Gastroesophageal sphincter (tissue), 4 donors: Measurements from ENCODE around the gene PRKAR1B. TPM values are rescaled to one million over a fixed set of nuclear protein-coding genes. Genes with fewer than 3 reads are reported as not detected.
A peak's percentile ranks its signal among the peaks of the same experiment; 100 is the strongest.

ENCODE experiments used
- ATAC-seq: fragments of 150-250 bp; one replicate; pipeline ENCODE4 v1.9.1; 2016; ENCODE audit warnings: mild to moderate bottlenecking, moderate library complexity
- H3K27ac ChIP-seq, 4 donors: fragments of 200-600 bp; sonication (generic) in 3 of 4; 1 replicate in 3 of 4; 2 replicates in 1 of 4; pipeline ENCODE4 v1.5.1; 2016 to 2019
- H3K27me3 ChIP-seq: fragments of 200-600 bp; sonication (generic); one replicate; pipeline ENCODE4 v1.5.1; 2019
- H3K36me3 ChIP-seq, 2 donors: fragments of 200-600 bp; sonication (generic); one replicate each; pipeline ENCODE4 v1.5.1; 2019; ENCODE audit warnings: control low read depth in 1 of 2
- H3K4me1 ChIP-seq, 3 donors: fragments of 200-600 bp; sonication (generic); 1 replicate in 2 of 3; 2 replicates in 1 of 3; pipeline ENCODE4 v1.5.1; 2016 to 2019; ENCODE audit warnings: control low read depth in 2 of 3
- H3K4me3 ChIP-seq, 2 donors: fragments of 200-600 bp; sonication (generic); one replicate each; pipeline ENCODE4 v1.5.1; 2019; ENCODE audit warnings: mild to moderate bottlenecking in 1 of 2, moderate library complexity in 1 of 2
- H3K9me3 ChIP-seq, 3 donors: fragments of 200-600 bp; sonication (generic); one replicate each; pipeline ENCODE4 v1.5.1; 2017 to 2019; ENCODE audit warnings: control low read depth in 2 of 3
- EP300 ChIP-seq: sonication (generic); formaldehyde crosslinking; IDR thresholded peaks from one replicate; pipeline ENCODE4 v1.6.1; 2017; ENCODE audit warnings: antibody characterized with exemption, mild to moderate bottlenecking
- POLR2A ChIP-seq, 2 donors: fragments of 450-650 bp; IDR thresholded peaks; one replicate each; pipeline ENCODE4 v1.6.1; 2017; ENCODE audit warnings: antibody characterized with exemption in 2 of 2, mild to moderate bottlenecking in 2 of 2, moderate library complexity in 1 of 2
- POLR2AphosphoS5 ChIP-seq: sonication (generic); formaldehyde crosslinking; IDR thresholded peaks from one replicate; pipeline ENCODE4 v1.6.1; 2017; ENCODE audit warnings: antibody characterized with exemption
- WGBS, 2 donors: methylation state at CpG; one replicate each; pipeline ENCODE4 v1.1.5; 2018; ENCODE audit warnings: low coverage in 1 of 2; 5-methylcytosine and 5-hydroxymethylcytosine counted together
- total RNA-seq, 4 donors: library from RNA; depleted of rRNA; stranded (reverse); fragments of >200 nt; gene quantifications; one replicate each; pipeline ENCODE4 v1.1.0, GENCODE V29; 2016
- TF ChIP-seq, protein P1 (sequence below), 4 experiments: fragments of 200-600 bp in 2 of 4; fragments of 450-650 bp in 2 of 4; sonication (generic) in 1 of 4; IDR thresholded peaks; one replicate each; pipeline ENCODE4 v1.5.1; 2017 to 2019; ENCODE audit warnings: antibody characterized with exemption in 4 of 4, mild to moderate bottlenecking in 2 of 4, moderate library complexity in 2 of 4

The PRKAR1B gene
- total RNA-seq, 4 donors from 2014 or later, result 11.6 to 39.1 (median 24.8) TPM

- H3K36me3 ChIP-seq, result peaks cover 0 to 100% of the 10 kb centered on the region in 2 donors
- WGBS, 2 donors, result 69 to 100% methylated on average over 1 to 3 of the region's 16 CpGs
- H3K4me1 ChIP-seq, result peaks cover 0 to 15% (median 0%) of the 10 kb centered on the region in 3 donors
- no peak overlapping the region for H3K27ac ChIP-seq
- no peaks in the 10 kb centered on the region for H3K27me3 ChIP-seq
- no peak overlapping the region for H3K4me3 ChIP-seq
- no peak for ATAC-seq
- TF ChIP-seq POLR2A (IDR thresholded peaks at IDR 0.05) (no peak), POLR2AphosphoS5 (no peak), EP300 (no peak)
- TF ChIP-seq, protein P1, sequence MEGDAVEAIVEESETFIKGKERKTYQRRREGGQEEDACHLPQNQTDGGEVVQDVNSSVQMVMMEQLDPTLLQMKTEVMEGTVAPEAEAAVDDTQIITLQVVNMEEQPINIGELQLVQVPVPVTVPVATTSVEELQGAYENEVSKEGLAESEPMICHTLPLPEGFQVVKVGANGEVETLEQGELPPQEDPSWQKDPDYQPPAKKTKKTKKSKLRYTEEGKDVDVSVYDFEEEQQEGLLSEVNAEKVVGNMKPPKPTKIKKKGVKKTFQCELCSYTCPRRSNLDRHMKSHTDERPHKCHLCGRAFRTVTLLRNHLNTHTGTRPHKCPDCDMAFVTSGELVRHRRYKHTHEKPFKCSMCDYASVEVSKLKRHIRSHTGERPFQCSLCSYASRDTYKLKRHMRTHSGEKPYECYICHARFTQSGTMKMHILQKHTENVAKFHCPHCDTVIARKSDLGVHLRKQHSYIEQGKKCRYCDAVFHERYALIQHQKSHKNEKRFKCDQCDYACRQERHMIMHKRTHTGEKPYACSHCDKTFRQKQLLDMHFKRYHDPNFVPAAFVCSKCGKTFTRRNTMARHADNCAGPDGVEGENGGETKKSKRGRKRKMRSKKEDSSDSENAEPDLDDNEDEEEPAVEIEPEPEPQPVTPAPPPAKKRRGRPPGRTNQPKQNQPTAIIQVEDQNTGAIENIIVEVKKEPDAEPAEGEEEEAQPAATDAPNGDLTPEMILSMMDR (IDR thresholded peaks at IDR 0.05), result no peak
- no peaks in the 10 kb centered on the region for H3K9me3 ChIP-seq
Measured at GRCh38 chr7:760006-760405, 32.9 kb upstream of the PRKAR1B start.

DNA sequence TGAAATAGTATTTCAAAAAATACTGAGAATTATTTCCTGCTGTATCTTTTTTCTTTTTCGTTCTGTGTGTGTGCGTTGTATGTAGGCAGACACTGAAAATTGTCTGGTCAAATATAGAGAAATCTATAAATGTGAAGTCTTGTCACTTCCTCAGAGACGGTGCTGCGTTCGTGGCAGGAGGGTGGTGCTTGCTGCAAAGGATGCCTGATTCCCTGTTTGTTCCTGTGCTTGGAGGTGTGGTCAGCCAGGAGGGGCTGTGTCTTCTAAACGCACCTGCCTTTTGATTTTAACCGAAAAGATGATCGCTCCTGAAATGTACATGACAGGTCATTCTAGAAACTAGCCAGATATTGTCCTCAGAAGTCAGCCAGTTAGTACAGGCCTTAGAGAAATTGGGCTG, 32.5 kb upstream of the PRKAR1B start:
- Histone ChIP-seq H3K4me1 (peaks cover 0 to 15% (median 0%) of the 10 kb centered on the region in 3 donors), H3K36me3 (peaks cover 0 to 100% of the 10 kb centered on the region in 2 donors), H3K4me3 (no peak overlapping the region), H3K27me3 (no peaks in the 10 kb centered on the region), H3K9me3 (no peaks in the 10 kb centered on the region), H3K27ac (no peak overlapping the region)
- ATAC-seq, result no peak
- 86 to 91% methylated on average over 2 to 5 of the region's 8 CpGs for WGBS, 2 donors
- TF ChIP-seq POLR2A (IDR thresholded peaks at IDR 0.05) (no peak), EP300 (no peak), POLR2AphosphoS5 (no peak)

- TF ChIP-seq, protein P1 (IDR thresholded peaks at IDR 0.05), result no peak
- TF ChIP-seq EP300 (no peak), POLR2AphosphoS5 (peak; percentile 18), POLR2A (IDR thresholded peaks at IDR 0.05) (no peak)
- Histone ChIP-seq H3K27ac (peak overlapping the region in 3 of 4 donors; percentile 30 to 62 (median 60)), H3K4me3 (no peak overlapping the region), H3K4me1 (peaks cover 0 to 15% (median 0%) of the 10 kb centered on the region in 3 donors), H3K9me3 (no peaks in the 10 kb centered on the region), H3K27me3 (no peaks in the 10 kb centered on the region), H3K36me3 (peaks cover 0 to 100% of the 10 kb centered on the region in 2 donors)
- 68 to 100% methylated on average over 1 to 11 of the region's 19 CpGs for WGBS, 2 donors
- ATAC-seq, result peak; percentile 7
Measured at GRCh38 chr7:757741-758163, 30.7 kb upstream of the PRKAR1B start.

DNA sequence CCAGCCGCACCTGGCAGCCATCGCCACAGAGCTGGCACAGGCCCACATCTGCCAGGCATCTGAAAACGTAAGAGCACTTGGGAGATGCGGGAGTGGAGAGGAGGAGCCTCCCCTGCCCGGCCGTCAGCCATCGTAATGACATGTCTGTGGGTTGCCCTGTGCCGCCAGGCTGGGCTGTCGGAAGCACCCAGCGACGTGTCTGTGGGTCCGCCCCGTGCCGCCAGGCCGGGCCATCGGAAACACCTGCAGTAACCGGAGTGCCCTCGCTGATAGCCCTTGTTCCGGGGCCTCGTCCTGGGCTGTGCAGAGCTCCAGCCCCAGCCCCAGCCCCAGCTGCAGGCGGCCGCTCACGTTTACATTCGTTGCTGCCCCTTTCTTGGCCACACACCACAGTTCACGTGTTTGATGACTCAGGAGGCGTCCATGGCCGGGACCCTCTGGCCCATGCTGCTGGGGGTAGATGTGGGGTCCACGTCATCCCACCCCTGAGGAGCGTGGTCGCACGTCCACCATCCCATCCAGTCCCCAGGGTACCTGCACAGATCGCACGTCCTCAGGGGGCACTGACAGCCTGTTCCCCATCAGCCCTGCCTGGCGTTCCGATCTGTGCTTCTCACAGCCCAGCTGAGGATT, 30.0 kb upstream of the PRKAR1B start:
- H3K36me3 ChIP-seq, result peaks cover 0 to 100% of the 10 kb centered on the region in 2 donors
- H3K27me3 ChIP-seq, result no peaks in the 10 kb centered on the region
- peak overlapping the region in 2 of 4 donors; percentile 30 to 62 for H3K27ac ChIP-seq
- WGBS, 2 donors, result 44 to 100% methylated on average over 1 to 5 of the region's 35 CpGs
- no peak overlapping the region for H3K4me3 ChIP-seq
- H3K4me1 ChIP-seq, result peaks cover 0 to 15% (median 0%) of the 10 kb centered on the region in 3 donors
- H3K9me3 ChIP-seq, result no peaks in the 10 kb centered on the region
- ATAC-seq, result peak; percentile 7
- TF ChIP-seq POLR2AphosphoS5, result no peak
- TF ChIP-seq, protein P1 (IDR thresholded peaks at IDR 0.05), result no peak

DNA sequence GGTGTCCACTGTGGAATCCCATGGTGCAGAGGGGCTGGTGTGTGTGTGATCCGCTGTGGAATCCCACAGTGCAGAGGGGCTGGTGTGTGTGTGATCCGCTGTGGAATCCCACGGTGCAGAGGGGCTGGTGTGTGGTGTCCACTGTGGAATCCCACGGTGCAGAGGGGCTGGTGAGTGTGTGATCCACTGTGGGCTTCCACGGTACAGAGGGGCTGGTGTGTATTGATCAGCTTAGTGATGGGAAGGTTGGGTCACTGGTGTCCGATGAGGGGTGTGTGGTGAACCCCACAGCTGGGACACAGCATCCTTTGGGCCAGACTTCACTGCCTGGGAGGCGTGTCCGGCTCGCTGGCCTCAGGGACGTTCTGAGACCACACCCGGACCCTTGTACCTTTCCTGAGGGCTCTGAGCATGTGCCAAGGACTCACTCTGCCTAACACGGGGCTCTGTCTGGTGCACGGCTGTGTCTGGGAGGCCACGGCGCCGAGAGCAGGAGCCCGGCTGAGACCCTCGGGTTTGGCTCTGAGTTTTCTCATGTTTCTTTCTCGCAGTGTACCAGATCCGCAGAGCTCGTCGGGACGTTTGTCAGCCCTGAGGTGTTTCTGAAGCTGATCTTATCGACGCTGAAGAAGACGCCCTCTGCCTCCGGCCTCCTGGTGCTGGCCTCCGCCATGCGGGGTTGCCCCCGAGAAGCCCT, 29.3 kb upstream of the PRKAR1B start:
- Histone ChIP-seq H3K4me3 (no peak overlapping the region), H3K4me1 (peaks cover 0 to 15% (median 0%) of the 10 kb centered on the region in 3 donors), H3K9me3 (no peaks in the 10 kb centered on the region), H3K27me3 (no peaks in the 10 kb centered on the region), H3K36me3 (peaks cover 0 to 100% of the 10 kb centered on the region in 2 donors), H3K27ac (no peak overlapping the region)
- ATAC-seq, result no peak
- TF ChIP-seq POLR2AphosphoS5 (no peak), EP300 (no peak), POLR2A (IDR thresholded peaks at IDR 0.05) (no peak)
- TF ChIP-seq, protein P1 (IDR thresholded peaks at IDR 0.05), result no peak
- WGBS, 2 donors, result 70 to 95% methylated on average over 3 of the region's 30 CpGs
